Embryonic facial prominence (tissue), 1 donor: ENCODE results near the gene SCG3.

Experiments
- DNase-seq: peaks from one replicate; pipeline ENCODE4 v3.0.0-alpha.2; 2016; ENCODE audit errors: extremely low spot score

SCG3 gene

GRCh38 chr15:51727141-51727897 lies 46.0 kb downstream of the SCG3 start:
- no peak for DNase-seq

- DNase-seq = no peak
These were observed 50.4 kb downstream of the SCG3 start for GRCh38 chr15:51731549-51732267.

GRCh38 chr15:51732646-51733045 lies 51.3 kb downstream of the SCG3 start:
- no peak for DNase-seq

- DNase-seq = no peak
These were observed 54.1 kb downstream of the SCG3 start for GRCh38 chr15:51735228-51736010.

- no peak for DNase-seq
These were observed 54.8 kb downstream of the SCG3 start for GRCh38 chr15:51736069-51736468.

- no peak for DNase-seq
These were observed 55.6 kb downstream of the SCG3 start for GRCh38 chr15:51736751-51737521.

GRCh38 chr15:51737522-51738305 lies 56.4 kb downstream of the SCG3 start, which contains the start of gene LYSMD2:
TSS of gene LYSMD2 (minus strand) at chr15:51737655. CDS start at chr15:51737622, 33 bp downstream.
- DNase-seq = no peak

GRCh38 chr15:51738553-51738952 lies 57.2 kb downstream of the SCG3 start:
- DNase-seq = no peak

- no peak for DNase-seq
These were observed 57.9 kb downstream of the SCG3 start for GRCh38 chr15:51739061-51739712.

GRCh38 chr15:51749307-51749706 lies 68.0 kb downstream of the SCG3 start:
- no peak for DNase-seq

- DNase-seq = no peak
These were observed 68.9 kb downstream of the SCG3 start for GRCh38 chr15:51750186-51750585.

GRCh38 chr15:51750792-51751696 lies 69.7 kb downstream of the SCG3 start, which contains the start of gene TMOD2:
TSS of gene TMOD2 (plus strand) at chr15:51751597. CDS start at chr15:51766442, 14,845 bp downstream.
- DNase-seq = no peak

GRCh38 chr15:51751697-51752683 lies 70.7 kb downstream of the SCG3 start:
- no peak for DNase-seq

GRCh38 chr15:51752888-51753287 lies 71.6 kb downstream of the SCG3 start:
- DNase-seq = no peak

GRCh38 chr15:51754267-51754666 lies 73.0 kb downstream of the SCG3 start:
- DNase-seq = no peak

GRCh38 chr15:51755790-51756189 lies 74.5 kb downstream of the SCG3 start:
- no peak for DNase-seq

- DNase-seq = no peak
These were observed 75.2 kb downstream of the SCG3 start for GRCh38 chr15:51756482-51756881.

- DNase-seq = no peak
These were observed 76.1 kb downstream of the SCG3 start for GRCh38 chr15:51757450-51757849.
